SK-N-MC (cell line): ENCODE results near the gene F10.

ENCODE experiments used
- DNase-seq: peaks from one replicate; pipeline ENCODE4 v3.0.0-alpha.2; 2011; ENCODE audit warnings: low read depth, low spot score
- H3K27ac ChIP-seq: fragments of 200-600 bp; sonication (generic); 2 replicates; pipeline ENCODE4 v1.5.1; 2016; ENCODE audit warnings: mixed run types
- H3K36me3 ChIP-seq: fragments of 200-600 bp; sonication (generic); 2 replicates; pipeline ENCODE4 v1.6.1; 2017; ENCODE audit warnings: antibody characterized with exemption, low read length, mixed read lengths; ENCODE audit not compliant: insufficient read depth
- H3K4me3 ChIP-seq: fragments of 200-600 bp; sonication (generic); 2 replicates; pipeline ENCODE4 v1.5.1; 2016
- H3K9ac ChIP-seq: fragments of 200-600 bp; sonication (generic); 2 replicates; pipeline ENCODE4 v1.8.0; 2017; ENCODE audit warnings: mixed run types, mixed read lengths; ENCODE audit not compliant: insufficient read length
- H3K9me3 ChIP-seq: fragments of 200-600 bp; sonication (generic); 2 replicates; pipeline ENCODE4 v1.6.1; 2017; ENCODE audit warnings: low read depth, mild to moderate bottlenecking, antibody characterized with exemption, low read length, moderate library complexity, mixed read lengths
- EZH2 ChIP-seq: fragments of 200-600 bp; sonication (generic); IDR thresholded peaks from one replicate; pipeline ENCODE4 v1.6.1; 2017; ENCODE audit warnings: antibody characterized with exemption
- FOXP2 ChIP-seq: optimal IDR thresholded peaks from 2 replicates; pipeline ENCODE3; 2011; ENCODE audit warnings: mild to moderate bottlenecking, moderate library complexity; ENCODE audit not compliant: insufficient read depth; ENCODE audit errors: extremely low read length, control extremely low read depth
- POLR2AphosphoS5 ChIP-seq: IDR thresholded peaks from 2 replicates; pipeline ENCODE4 v1.6.1; 2012; ENCODE audit warnings: mild to moderate bottlenecking, low read depth, low read length, borderline replicate concordance

F10 gene

DNA sequence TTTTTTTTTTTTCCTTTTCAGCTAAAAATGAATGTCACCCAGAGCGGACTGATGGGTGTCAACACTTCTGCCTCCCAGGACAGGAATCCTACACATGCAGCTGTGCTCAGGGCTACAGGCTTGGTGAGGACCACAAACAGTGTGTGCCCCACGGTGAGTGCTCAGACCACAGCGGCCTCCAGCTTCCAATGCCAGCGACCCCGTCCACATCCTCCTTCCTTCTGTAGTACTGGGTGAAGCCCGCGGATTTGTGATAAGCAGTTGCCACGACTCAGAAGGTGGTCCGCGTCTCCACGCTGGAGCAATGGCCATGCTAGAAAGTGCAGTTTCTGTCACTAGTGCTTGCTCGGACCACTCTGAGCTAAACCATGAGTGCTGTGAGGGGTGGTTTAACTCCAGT lies 41.9 kb downstream of the F10 start:
- no peak for TF ChIP-seq FOXP2
- TF ChIP-seq POLR2AphosphoS5, result no peak
- no peak for TF ChIP-seq EZH2
- no peaks in the 10 kb centered on the region for H3K9me3 ChIP-seq
- H3K9ac ChIP-seq, result no peak overlapping the region
- no peak overlapping the region for H3K27ac ChIP-seq
- peaks cover 2% of the 10 kb centered on the region; the same call in 1 of the 2 replicates for H3K36me3 ChIP-seq
- H3K4me3 ChIP-seq, result no peak overlapping the region
- no peak for DNase-seq

DNA sequence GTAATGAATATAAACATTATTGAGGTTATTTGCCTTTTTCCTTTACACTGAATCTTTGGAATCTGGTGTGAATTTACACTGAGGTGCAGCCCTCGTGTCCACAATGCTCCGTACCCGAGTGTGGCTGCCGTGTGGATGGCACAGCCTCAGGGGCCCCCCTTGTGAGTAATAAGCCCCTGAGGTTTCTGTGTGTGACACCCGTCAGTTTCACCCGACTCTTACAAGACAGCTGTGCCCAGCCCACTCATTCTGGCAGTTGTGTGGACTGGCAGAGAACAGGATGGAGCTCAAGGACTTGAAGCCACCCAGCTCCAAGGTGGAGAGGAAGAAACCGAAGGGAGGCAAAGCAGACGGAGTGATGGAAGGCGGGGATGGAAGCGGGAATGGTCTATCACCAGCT lies 43.7 kb downstream of the F10 start:
- TF ChIP-seq POLR2AphosphoS5 (no peak), FOXP2 (no peak), EZH2 (no peak)
- Histone ChIP-seq H3K9me3 (no peaks in the 10 kb centered on the region), H3K9ac (no peak overlapping the region), H3K4me3 (no peak overlapping the region), H3K36me3 (peaks cover 15% of the 10 kb centered on the region; the same call in 1 of the 2 replicates), H3K27ac (no peak overlapping the region)
- no peak for DNase-seq

DNA sequence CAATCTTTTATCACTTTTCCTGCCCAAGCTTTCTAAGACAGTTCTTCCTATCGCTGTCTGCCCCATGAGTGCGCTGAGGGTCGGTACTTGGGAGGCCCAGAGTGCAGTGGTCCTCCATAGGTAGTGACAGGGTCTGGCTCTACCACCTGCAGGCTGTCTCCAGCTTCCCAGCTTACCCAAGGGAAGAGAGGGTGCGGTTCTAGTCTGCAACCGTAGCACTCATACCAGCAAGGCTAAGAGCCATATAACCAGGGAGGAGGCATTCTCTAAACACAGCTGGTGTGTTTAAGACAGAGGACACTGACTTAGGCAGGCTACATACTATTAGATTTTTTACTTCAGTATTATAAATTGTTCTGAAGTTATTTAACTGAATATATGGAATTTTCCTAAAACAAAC lies 44.1 kb downstream of the F10 start:
- no peak for DNase-seq
- TF ChIP-seq EZH2, result no peak
- TF ChIP-seq FOXP2, result no peak
- TF ChIP-seq POLR2AphosphoS5, result no peak
- H3K9me3 ChIP-seq, result no peaks in the 10 kb centered on the region
- H3K36me3 ChIP-seq, result peaks cover 19% of the 10 kb centered on the region; the same call in 1 of the 2 replicates
- no peak overlapping the region for H3K27ac ChIP-seq
- H3K4me3 ChIP-seq, result no peak overlapping the region
- H3K9ac ChIP-seq, result no peak overlapping the region

DNA sequence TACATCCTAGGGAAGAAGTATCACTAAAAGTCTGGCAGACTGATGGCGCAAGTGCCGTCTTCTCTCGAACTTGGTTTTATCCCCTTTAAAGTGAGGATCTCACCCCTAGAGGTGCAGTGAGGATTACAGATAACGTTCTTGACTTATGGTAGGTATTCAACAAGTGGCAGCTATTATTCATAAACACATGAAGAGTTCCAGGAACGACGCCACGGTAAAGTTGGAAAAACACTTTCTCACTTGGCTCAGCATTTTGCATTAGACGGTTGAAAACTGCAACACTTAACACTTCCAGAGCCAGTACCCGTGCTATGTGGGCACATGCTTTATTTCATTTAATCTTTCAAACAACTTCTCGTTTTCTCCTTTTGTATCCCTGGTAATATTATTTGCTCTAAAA lies 44.6 kb downstream of the F10 start:
- Histone ChIP-seq H3K9me3 (no peaks in the 10 kb centered on the region), H3K9ac (no peak overlapping the region), H3K27ac (no peak overlapping the region), H3K4me3 (no peak overlapping the region), H3K36me3 (peaks cover 23% of the 10 kb centered on the region; the same call in 1 of the 2 replicates)
- DNase-seq, result no peak
- no peak for TF ChIP-seq FOXP2
- TF ChIP-seq EZH2, result no peak

DNA sequence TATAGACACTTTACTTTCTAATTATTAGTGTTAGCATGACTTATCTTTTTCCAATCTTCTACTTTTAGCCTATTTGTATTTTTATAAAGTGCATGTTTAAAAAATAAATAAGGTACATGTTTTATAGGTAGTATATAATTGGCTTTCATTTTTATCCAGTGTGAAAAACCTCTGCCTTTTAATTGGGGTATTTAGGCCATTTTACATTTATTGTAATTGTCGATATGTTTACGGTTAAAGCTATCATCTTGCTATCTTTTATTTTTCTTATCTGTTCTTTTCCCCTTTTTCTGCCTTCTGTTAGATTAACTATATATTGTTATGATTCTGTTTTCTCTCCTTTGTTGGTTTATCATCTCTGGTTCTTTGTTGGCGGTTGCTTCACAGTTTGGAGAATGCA lies 45.0 kb downstream of the F10 start:
- Histone ChIP-seq H3K27ac (no peak overlapping the region), H3K36me3 (peaks cover 28% of the 10 kb centered on the region; the same call in 1 of the 2 replicates), H3K9ac (no peak overlapping the region), H3K9me3 (no peaks in the 10 kb centered on the region), H3K4me3 (no peak overlapping the region)
- no peak for DNase-seq
- no peak for TF ChIP-seq POLR2AphosphoS5
- no peak for TF ChIP-seq FOXP2
- TF ChIP-seq EZH2, result no peak

DNA sequence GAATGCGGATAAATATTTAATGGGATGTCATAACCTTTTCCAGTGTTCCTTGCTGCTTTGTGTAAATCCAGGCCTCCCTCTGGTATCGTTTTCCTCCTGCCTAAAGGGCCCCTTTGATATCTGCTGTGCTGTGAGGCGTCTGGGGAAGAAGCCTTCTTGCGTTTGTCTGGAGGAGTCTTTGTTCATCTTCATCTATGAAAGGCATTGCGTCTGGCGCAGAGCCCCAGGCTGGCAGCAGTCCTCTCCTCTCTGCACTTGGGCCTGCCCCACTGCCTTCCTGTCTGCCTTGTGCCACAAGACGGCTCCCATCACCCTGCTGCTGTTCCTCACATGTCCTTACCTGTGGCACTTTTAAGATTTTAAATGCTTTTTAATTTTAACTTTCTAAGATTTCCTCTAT lies 45.6 kb downstream of the F10 start:
- Histone ChIP-seq H3K36me3 (peaks cover 30% of the 10 kb centered on the region; the same call in 1 of the 2 replicates), H3K27ac (no peak overlapping the region), H3K9ac (no peak overlapping the region), H3K9me3 (no peaks in the 10 kb centered on the region), H3K4me3 (no peak overlapping the region)
- no peak for DNase-seq
- no peak for TF ChIP-seq EZH2
- TF ChIP-seq POLR2AphosphoS5, result no peak
- no peak for TF ChIP-seq FOXP2

DNA sequence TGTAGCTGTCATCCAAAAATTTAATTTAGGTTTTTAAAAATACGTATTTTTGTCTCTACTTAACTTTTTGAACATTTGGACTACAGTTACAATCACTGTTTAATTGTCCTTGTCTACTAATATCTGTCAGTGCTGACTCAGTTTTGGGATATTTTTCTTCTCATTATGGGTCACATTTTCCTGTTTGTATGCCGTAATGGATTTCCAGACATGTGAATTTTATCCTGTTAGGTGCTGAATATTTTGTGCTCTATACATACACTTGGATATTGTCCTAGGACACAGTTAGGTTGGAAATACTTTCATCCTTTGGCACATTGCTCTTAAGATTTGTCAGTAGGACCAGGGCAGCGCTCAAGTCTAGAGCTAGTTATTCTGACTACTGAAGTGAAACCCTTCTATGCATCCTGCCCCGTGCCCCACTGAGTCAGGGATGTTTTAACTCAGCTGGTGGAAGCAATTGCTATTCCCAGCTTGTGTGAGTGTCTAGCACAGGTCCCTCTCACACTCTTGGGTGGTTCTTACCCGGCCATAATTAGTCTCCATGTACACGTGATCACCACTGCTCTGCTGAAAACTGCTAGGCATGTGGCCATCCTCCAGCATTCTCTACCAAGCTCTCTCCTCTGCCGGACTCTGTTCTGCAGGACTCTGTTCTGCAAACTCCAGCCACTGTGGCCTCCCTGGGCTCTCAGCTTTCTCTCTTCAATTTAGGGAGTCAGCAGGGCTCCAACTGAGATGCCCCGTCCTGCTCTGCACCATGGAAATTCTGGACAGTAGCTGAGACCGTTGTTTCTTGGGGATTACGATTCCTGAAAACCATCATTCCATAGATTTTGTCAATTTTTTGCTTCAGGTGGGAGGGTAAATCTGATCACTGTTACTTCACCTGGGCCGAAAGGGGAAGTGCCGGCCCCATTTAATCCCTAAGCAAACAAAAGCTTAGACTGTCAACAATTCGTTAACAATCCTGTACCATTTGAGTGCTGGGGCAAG lies 47.0 kb downstream of the F10 start:
- H3K9me3 ChIP-seq, result no peaks in the 10 kb centered on the region
- H3K27ac ChIP-seq, result no peak overlapping the region
- H3K9ac ChIP-seq, result no peak overlapping the region
- DNase-seq, result no peak
- TF ChIP-seq FOXP2 (no peak), POLR2AphosphoS5 (no peak), EZH2 (no peak)
- no peak overlapping the region for H3K4me3 ChIP-seq
- peaks cover 35% of the 10 kb centered on the region; the same call in 1 of the 2 replicates for H3K36me3 ChIP-seq

DNA sequence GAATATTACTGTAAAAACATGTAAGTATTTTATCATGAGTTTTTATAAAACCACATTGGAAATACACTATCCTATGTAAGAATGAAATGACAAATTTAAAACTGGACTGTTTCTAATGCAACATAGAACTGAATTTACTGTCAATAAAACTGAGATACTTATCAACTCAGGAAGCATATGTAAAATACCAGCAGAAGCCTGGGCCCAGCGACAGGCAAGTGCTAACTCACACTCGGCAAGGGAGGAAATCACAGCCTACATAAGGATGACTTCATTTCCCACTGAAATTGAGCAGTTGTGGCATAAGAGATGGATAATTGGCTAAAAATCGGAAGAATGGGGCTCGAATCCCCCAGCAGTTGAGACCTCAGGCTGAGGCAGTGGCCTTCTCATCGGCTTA lies 47.9 kb downstream of the F10 start:
- no peak for DNase-seq
- H3K27ac ChIP-seq, result no peak overlapping the region

More for the DNA sequence above, 47.9 kb downstream of the F10 start:
- Histone ChIP-seq H3K4me3 (no peak overlapping the region), H3K9me3 (no peaks in the 10 kb centered on the region), H3K36me3 (peaks cover 44% of the 10 kb centered on the region), H3K9ac (no peak overlapping the region)
- no peak for TF ChIP-seq EZH2
- TF ChIP-seq POLR2AphosphoS5, result no peak
- no peak for TF ChIP-seq FOXP2
